HL-60 (cell line): ENCODE results near the gene P3H2.

Experiments used
- DNase-seq, 2 experiments: peaks; one replicate each; pipeline ENCODE4 v3.0.0-alpha.2; 2010 to 2020; ENCODE audit warnings: low read depth in 1 of 2, low spot score in 1 of 2
- H3K27ac ChIP-seq: fragments of 250-450 bp; sonication (Bioruptor Pico); replicated peaks from 2 replicates; pipeline ENCODE4 v1.5.1; 2020; ENCODE audit warnings: mild to moderate bottlenecking, moderate library complexity
- H3K27me3 ChIP-seq: fragments of 250-450 bp; sonication (Bioruptor Pico); 2 replicates; pipeline ENCODE4 v1.5.1; 2021; ENCODE audit warnings: mild to moderate bottlenecking, moderate library complexity; ENCODE audit not compliant: insufficient read depth, poor library complexity, severe bottlenecking
- H3K4me3 ChIP-seq: replicated peaks from 2 replicates; pipeline ENCODE4 v1.5.1; 2011; ENCODE audit warnings: mild to moderate bottlenecking, control low read depth, low read length; ENCODE audit not compliant: insufficient read depth
- CTCF ChIP-seq: IDR thresholded peaks from one replicate; pipeline ENCODE4 v1.5.1; 2011; ENCODE audit warnings: low read length, control low read depth, inconsistent platforms; ENCODE audit not compliant: insufficient read depth
- GABPA ChIP-seq: IDR thresholded peaks from 2 replicates; pipeline ENCODE4 v1.6.1; 2012; ENCODE audit warnings: low read depth
- POLR2AphosphoS5 ChIP-seq: IDR thresholded peaks from 2 replicates; pipeline ENCODE4 v1.6.1; 2012; ENCODE audit warnings: low read depth
- SPI1 ChIP-seq: IDR thresholded peaks from 2 replicates; pipeline ENCODE4 v1.6.1; 2012; ENCODE audit warnings: low read depth, mild to moderate bottlenecking, borderline replicate concordance
- TF ChIP-seq, protein P1 (sequence below): IDR thresholded peaks from 2 replicates; pipeline ENCODE4 v1.6.1; 2012; ENCODE audit warnings: low read depth; ENCODE audit not compliant: insufficient replicate concordance

Gene P3H2

DNA sequence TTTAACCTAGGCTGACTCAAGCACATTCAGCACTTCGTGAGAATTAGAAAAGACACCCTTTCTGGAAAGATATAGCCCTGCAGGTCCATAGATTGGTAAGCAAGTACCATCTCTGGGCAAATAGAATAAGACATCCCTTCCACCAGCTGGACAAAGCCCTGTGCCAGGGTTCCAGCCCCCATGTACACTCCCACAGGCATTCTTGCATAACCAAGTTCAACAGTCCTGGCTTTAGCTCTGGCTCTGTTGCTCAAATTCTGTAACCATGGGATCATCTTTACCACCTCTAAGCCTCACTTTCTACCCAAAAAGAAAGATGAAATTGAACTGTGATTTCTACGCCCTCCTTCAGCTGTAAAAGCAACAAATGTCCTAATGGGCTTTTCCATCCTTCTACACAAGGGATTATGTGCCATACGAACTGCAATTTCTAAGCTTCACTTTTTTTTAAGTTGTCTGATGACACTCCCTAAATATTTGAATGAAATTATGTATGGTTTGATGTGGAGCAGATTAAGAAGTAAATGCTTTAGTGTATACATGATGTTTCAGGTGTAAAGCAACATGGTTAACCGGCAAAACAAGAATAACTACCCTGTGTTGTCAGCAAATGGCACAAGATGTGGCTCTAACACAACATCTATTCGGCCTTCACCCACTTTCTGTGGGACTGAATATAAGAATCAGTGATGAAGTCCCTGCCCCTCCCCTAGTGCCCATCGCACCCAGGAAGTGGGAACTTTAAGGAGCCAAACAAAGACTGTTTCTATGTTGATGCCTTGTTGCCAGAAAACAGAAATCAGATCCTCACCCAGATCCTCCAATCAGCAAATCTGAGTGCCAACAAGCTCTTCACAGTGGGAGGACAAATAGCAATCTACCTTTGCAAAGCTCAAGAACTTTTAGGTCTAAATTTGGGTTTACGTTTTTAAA, 165.7 kb downstream of the P3H2 start:
- no peak overlapping the region for H3K4me3 ChIP-seq
- no peaks in the 10 kb centered on the region for H3K27me3 ChIP-seq
- TF ChIP-seq CTCF, result no peak
- no peak for DNase-seq
- no peak overlapping the region for H3K27ac ChIP-seq

DNA sequence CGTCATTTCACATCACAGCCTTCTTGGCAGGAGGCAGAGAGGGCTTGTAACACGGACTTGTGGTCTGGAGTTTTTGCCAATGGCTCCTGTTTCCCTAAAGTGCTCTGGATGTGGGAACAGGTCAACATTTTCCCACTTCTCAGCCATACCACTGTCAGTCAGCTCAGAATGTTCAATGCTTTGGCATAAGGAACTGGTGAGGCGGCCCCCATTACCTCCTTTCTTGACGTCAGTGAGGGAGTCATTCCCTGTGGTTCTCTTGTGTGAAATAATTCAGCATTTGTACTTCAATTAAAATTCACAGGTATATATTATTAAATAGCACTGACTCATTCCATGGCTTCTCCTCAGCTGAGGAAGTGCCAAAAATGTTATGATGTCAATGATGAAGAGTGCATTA, 167.1 kb downstream of the P3H2 start:
- Histone ChIP-seq H3K4me3 (no peak overlapping the region), H3K27ac (no peak overlapping the region), H3K27me3 (no peaks in the 10 kb centered on the region)
- no peak for TF ChIP-seq CTCF
- TF ChIP-seq SPI1, result no peak
- TF ChIP-seq, protein P1, sequence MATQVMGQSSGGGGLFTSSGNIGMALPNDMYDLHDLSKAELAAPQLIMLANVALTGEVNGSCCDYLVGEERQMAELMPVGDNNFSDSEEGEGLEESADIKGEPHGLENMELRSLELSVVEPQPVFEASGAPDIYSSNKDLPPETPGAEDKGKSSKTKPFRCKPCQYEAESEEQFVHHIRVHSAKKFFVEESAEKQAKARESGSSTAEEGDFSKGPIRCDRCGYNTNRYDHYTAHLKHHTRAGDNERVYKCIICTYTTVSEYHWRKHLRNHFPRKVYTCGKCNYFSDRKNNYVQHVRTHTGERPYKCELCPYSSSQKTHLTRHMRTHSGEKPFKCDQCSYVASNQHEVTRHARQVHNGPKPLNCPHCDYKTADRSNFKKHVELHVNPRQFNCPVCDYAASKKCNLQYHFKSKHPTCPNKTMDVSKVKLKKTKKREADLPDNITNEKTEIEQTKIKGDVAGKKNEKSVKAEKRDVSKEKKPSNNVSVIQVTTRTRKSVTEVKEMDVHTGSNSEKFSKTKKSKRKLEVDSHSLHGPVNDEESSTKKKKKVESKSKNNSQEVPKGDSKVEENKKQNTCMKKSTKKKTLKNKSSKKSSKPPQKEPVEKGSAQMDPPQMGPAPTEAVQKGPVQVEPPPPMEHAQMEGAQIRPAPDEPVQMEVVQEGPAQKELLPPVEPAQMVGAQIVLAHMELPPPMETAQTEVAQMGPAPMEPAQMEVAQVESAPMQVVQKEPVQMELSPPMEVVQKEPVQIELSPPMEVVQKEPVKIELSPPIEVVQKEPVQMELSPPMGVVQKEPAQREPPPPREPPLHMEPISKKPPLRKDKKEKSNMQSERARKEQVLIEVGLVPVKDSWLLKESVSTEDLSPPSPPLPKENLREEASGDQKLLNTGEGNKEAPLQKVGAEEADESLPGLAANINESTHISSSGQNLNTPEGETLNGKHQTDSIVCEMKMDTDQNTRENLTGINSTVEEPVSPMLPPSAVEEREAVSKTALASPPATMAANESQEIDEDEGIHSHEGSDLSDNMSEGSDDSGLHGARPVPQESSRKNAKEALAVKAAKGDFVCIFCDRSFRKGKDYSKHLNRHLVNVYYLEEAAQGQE, result no peak
- no peak for TF ChIP-seq GABPA
- no peak for TF ChIP-seq POLR2AphosphoS5
- no peak for DNase-seq

DNA sequence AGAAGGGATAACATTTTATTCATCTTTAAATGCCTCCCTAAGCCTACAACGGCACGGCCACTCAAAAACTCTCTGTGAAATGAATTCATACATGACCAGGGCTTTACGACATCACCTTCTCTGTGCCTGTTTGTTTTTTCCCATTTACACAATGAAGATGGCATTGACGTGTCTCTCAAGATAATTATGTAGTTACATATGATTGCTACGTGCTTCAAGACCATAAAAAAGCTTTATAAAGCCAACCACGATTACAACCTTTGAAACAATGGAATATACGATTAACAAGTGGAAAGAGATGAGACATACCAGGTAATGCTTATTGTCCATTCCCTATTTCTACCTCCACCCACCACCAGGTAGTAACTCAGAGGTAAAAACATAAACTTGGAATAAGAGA, 168.4 kb downstream of the P3H2 start:
- Histone ChIP-seq H3K4me3 (no peak overlapping the region), H3K27ac (no peak overlapping the region), H3K27me3 (no peaks in the 10 kb centered on the region)
- TF ChIP-seq, protein P1, result no peak
- TF ChIP-seq SPI1 (no peak), POLR2AphosphoS5 (no peak), GABPA (no peak), CTCF (no peak)
- DNase-seq, result no peak
